22Rv1 (cell line): ENCODE data around the gene ITPK1.

ENCODE experiments used
- CTCF ChIP-seq: fragments of 450-650 bp; IDR thresholded peaks from 2 replicates; pipeline ENCODE4 v1.5.1; 2017; ENCODE audit warnings: mild to moderate bottlenecking
- ZFX ChIP-seq: fragments of 450-650 bp; IDR thresholded peaks from 2 replicates; pipeline ENCODE4 v1.6.1; 2017; ENCODE audit warnings: antibody characterized with exemption, borderline replicate concordance

- TF ChIP-seq CTCF (no peak), ZFX (no peak)
These were observed 150.4 kb downstream of the ITPK1 start for GRCh38 chr14:92965281-92965680.
